GM12878 (cell line): ENCODE results near the gene CREB3. TPM values are rescaled to one million over a fixed set of nuclear protein-coding genes. Genes with fewer than 3 reads are reported as not detected.

Experiments used
- BCL3 ChIP-seq: IDR thresholded peaks from 2 replicates; pipeline ENCODE4 v1.6.1; 2011; ENCODE audit warnings: borderline replicate concordance, low read depth, mild to moderate bottlenecking, moderate library complexity, low read length; ENCODE audit not compliant: insufficient read depth, poor library complexity, severe bottlenecking
- CEBPB ChIP-seq, 2 experiments: fragments of 150-350 bp in 1 of 2; IDR thresholded peaks; 2 replicates each; pipeline ENCODE4 v1.6.1; 2012 to 2014; ENCODE audit warnings: low read depth in 2 of 2, low read length in 2 of 2, borderline replicate concordance in 1 of 2, inconsistent platforms in 1 of 2
- CHD4 ChIP-seq: fragments of 200-600 bp; sonication (generic); IDR thresholded peaks from 2 replicates; pipeline ENCODE4 v1.6.1; 2016; ENCODE audit warnings: mild to moderate bottlenecking
- ELK1 ChIP-seq: IDR thresholded peaks from 2 replicates; pipeline ENCODE4 v1.6.1; 2012; ENCODE audit warnings: low read depth, low read length, improper control_type of control experiment
- ETV6 ChIP-seq, 2 experiments: fragments of 450-650 bp in 1 of 2; IDR thresholded peaks in 1 of 2; conservative IDR thresholded peaks in 1 of 2; 2 replicates each; pipeline ENCODE4 v1.6.1; 2014; ENCODE audit warnings: antibody characterized with exemption in 1 of 2, borderline replicate concordance in 1 of 2, low read depth in 1 of 2, mild to moderate bottlenecking in 1 of 2, moderate library complexity in 1 of 2
- GATAD2B ChIP-seq: fragments of 450-650 bp; conservative IDR thresholded peaks from 2 replicates; pipeline ENCODE4 v1.6.1; 2017; ENCODE audit warnings: low read depth, mild to moderate bottlenecking, moderate library complexity
- HDAC6 ChIP-seq: fragments of 200-600 bp; sonication (generic); IDR thresholded peaks from one replicate; pipeline ENCODE4 v1.8.0; 2017; ENCODE audit warnings: antibody characterized with exemption; ENCODE audit not compliant: unreplicated experiment
- JUNB ChIP-seq: IDR thresholded peaks from 2 replicates; pipeline ENCODE4 v1.6.1; 2016; ENCODE audit warnings: antibody characterized with exemption, mild to moderate bottlenecking
- MTA3 ChIP-seq: IDR thresholded peaks from 2 replicates; pipeline ENCODE4 v1.6.1; 2012; ENCODE audit warnings: low read length, inconsistent platforms, borderline replicate concordance
- SMAD1 ChIP-seq: fragments of 450-650 bp; IDR thresholded peaks from 2 replicates; pipeline ENCODE4 v1.6.1; 2018; ENCODE audit warnings: mild to moderate bottlenecking, low read depth; ENCODE audit not compliant: partially characterized antibody
- SPI1 ChIP-seq: IDR thresholded peaks from 2 replicates; pipeline ENCODE4 v1.6.1; 2011; ENCODE audit warnings: low read depth, mild to moderate bottlenecking, low read length, moderate library complexity, borderline replicate concordance; ENCODE audit not compliant: insufficient read depth
- STAT3 ChIP-seq: IDR thresholded peaks from 2 replicates; pipeline ENCODE4 v1.6.1; 2011; ENCODE audit warnings: low read depth, low read length, improper control_type of control experiment
- SUZ12 ChIP-seq: fragments of 200-600 bp; sonication (generic); IDR thresholded peaks from one replicate; pipeline ENCODE4 v1.6.1; 2018; ENCODE audit warnings: antibody characterized with exemption, mild to moderate bottlenecking; ENCODE audit not compliant: unreplicated experiment
- ZBTB11 ChIP-seq: fragments of 450-650 bp; formaldehyde crosslinking; IDR thresholded peaks from 2 replicates; pipeline ENCODE4 v1.5.0; 2022; ENCODE audit warnings: mild to moderate bottlenecking, missing genetic modification characterization
- ZNF24 ChIP-seq: fragments of 450-650 bp; IDR thresholded peaks from 2 replicates; pipeline ENCODE4 v1.6.1; 2017; ENCODE audit warnings: antibody characterized with exemption, mild to moderate bottlenecking
- ZNF384 ChIP-seq: IDR thresholded peaks from 2 replicates; pipeline ENCODE4 v1.6.1; 2012; ENCODE audit warnings: low read depth, mild to moderate bottlenecking, low read length, improper control_type of control experiment, borderline replicate concordance
- ZNF687 ChIP-seq: fragments of 450-650 bp; IDR thresholded peaks from 2 replicates; pipeline ENCODE4 v1.6.1; 2017; ENCODE audit warnings: mild to moderate bottlenecking, moderate library complexity
- polyA plus RNA-seq, 11 experiments: library from polyadenylated mRNA; depleted of rRNA in 4 of 11; unstranded in 6 of 11; stranded (reverse) in 5 of 11; fragments of >200 nt; fragmentation: Nextera tagmentation in 4 of 11; fragmentation: Illumina TruSeq in 1 of 11; extraction: Ambion mirVana in 4 of 11; extraction: Trizol in 1 of 11; gene quantifications; 1 replicate in 1 of 11; 2 replicates in 10 of 11; pipeline versions ENCODE4 v1.2.1 to v1.2.3, GENCODE V29; 2011 to 2016; ENCODE audit warnings: inconsistent platforms in 2 of 11, missing spikeins in 2 of 11, low read depth in 1 of 11
- total RNA-seq, 4 experiments: library from RNA; depleted of rRNA in 3 of 4; stranded (reverse); fragments of >200 nt in 3 of 4; fragmentation: Illumina TruSeq in 1 of 4; extraction: Trizol in 1 of 4; gene quantifications; 2 replicates each; pipeline versions ENCODE4 v1.2.1 to v1.2.3, GENCODE V29; 2013 to 2021

CREB3 gene
- total and polyA plus RNA-seq, 10 of the 15 experiments (the other 5 are each of a cell fraction or from before 2014, with no cell fraction given) = 9.8 to 38.9 (median 19.8) TPM

GRCh38 chr9:35748858-35749514, 16.5 kb downstream of the CREB3 start, which contains the start of the genes GBA2 and RGP1 (continued):
- TF ChIP-seq MTA3 (no peak), HDAC6 (no peak), BCL3 (no peak), STAT3 (no peak), ZBTB11 (peak; percentile 54), SPI1 (peak; percentile 21; the same call in 1 of the 2 replicates), ELK1 (peak; percentile 75), ZNF687 (peak; percentile 87), SMAD1 (no peak), GATAD2B (peak; percentile 98), ZNF384 (no peak), CEBPB (IDR thresholded peaks at IDR 0.05; ENCODE audit: borderline replicate concordance in 1 of 2, low read depth in 2 of 2, low read length in 2 of 2) (no peak), SUZ12 (no peak), CHD4 (no peak), ZNF24 (peak; percentile 41; the same call in 1 of the 2 replicates), JUNB (no peak), ETV6 (conservative IDR thresholded peaks at IDR 0.05 in 1 of 2, IDR thresholded peaks at IDR 0.05 in 1 of 2; ENCODE audit: borderline replicate concordance in 1 of 2, low read depth in 1 of 2) (no peak)
